NCI-H2107 (cell line): ENCODE results near the gene FEZF1.

Source experiments
- DNase-seq: peaks from one replicate; lab custom pipeline; 2025; lab: John Stamatoyannopoulos, UW

FEZF1 gene

GRCh38 chr7:122262246-122262645 is 42.3 kb downstream of the FEZF1 start:
- DNase-seq: no peak

GRCh38 chr7:122261442-122261841 is 43.1 kb downstream of the FEZF1 start:
- DNase-seq: no peak

GRCh38 chr7:122261016-122261415 is 43.5 kb downstream of the FEZF1 start:
- DNase-seq: no peak

- no peak for DNase-seq
These were observed 44.2 kb downstream of the FEZF1 start for GRCh38 chr7:122260336-122260735.

GRCh38 chr7:122258971-122259370 is 45.6 kb downstream of the FEZF1 start:
- no peak for DNase-seq

- no peak for DNase-seq
These were observed 47.5 kb downstream of the FEZF1 start for GRCh38 chr7:122257056-122257455.

GRCh38 chr7:122256046-122256445 is 48.5 kb downstream of the FEZF1 start:
- DNase-seq: no peak

- no peak for DNase-seq
These were observed 49.1 kb downstream of the FEZF1 start for GRCh38 chr7:122255454-122255853.
